ENCODE results near the gene SPRY4. TPM values are rescaled to one million over a fixed set of nuclear protein-coding genes. Genes with fewer than 3 reads are reported as not detected.

SPRY4 gene
- total RNA-seq, 1 experiment from 2014 or later = 41.9 TPM

DNA sequence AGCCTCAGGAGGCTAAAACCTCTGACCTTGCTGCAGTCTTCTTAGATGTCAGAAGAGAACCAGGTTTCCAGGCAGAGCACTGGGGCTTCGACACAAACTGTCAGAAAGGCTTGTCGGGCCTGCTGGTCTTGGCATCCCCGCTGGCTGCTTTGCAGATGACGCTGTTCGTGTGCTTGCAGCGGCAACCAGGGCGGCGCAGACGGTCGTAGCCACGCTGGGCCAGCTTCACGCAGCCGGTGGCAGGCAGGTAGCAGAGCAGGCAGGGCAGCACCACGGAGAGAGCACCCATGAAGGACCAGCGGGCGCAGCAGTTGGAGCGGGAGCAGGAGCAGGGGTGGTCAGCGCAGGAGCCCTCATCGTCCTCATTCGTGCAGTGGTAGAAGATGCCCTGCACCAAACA is 10.7 kb downstream of the SPRY4 start:
- DNase-seq (ENCODE audit: unreplicated experiment) = no peak
- H3K4me1 Mint-ChIP-seq (ENCODE audit: insufficient read depth, unreplicated experiment) = peaks cover 16% of the 10 kb centered on the region
- H3K36me3 Mint-ChIP-seq (ENCODE audit: insufficient read depth, unreplicated experiment) = peaks cover 36% of the 10 kb centered on the region
- intact Hi-C loops (cut with micrococcal nuclease) = no loop called here
- H3K9me3 Mint-ChIP-seq (ENCODE audit: unreplicated experiment) = no peaks in the 10 kb centered on the region
- no peak overlapping the region for H3K4me3 Mint-ChIP-seq (ENCODE audit: unreplicated experiment)
- BruUV-seq (replicated peaks) = no TSS peak
- no peaks in the 10 kb centered on the region for H3K27me3 Mint-ChIP-seq (ENCODE audit: insufficient read depth, unreplicated experiment)
- TF ChIP-seq, protein P1, sequence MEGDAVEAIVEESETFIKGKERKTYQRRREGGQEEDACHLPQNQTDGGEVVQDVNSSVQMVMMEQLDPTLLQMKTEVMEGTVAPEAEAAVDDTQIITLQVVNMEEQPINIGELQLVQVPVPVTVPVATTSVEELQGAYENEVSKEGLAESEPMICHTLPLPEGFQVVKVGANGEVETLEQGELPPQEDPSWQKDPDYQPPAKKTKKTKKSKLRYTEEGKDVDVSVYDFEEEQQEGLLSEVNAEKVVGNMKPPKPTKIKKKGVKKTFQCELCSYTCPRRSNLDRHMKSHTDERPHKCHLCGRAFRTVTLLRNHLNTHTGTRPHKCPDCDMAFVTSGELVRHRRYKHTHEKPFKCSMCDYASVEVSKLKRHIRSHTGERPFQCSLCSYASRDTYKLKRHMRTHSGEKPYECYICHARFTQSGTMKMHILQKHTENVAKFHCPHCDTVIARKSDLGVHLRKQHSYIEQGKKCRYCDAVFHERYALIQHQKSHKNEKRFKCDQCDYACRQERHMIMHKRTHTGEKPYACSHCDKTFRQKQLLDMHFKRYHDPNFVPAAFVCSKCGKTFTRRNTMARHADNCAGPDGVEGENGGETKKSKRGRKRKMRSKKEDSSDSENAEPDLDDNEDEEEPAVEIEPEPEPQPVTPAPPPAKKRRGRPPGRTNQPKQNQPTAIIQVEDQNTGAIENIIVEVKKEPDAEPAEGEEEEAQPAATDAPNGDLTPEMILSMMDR (IDR thresholded peaks at IDR 0.05; ENCODE audit: unreplicated experiment) = no peak
- ChIA-PET CTCF (interaction anchor here (0.6 kb wide), 1 partner anchor 335 kb away, joined by 3 read pairs; no protein-coding TSS in a partner anchor), POLR2A (interaction anchor here (0.6 kb wide), 1 partner anchor 341 kb away, joined by 3 read pairs; no protein-coding TSS in a partner anchor)
- no peak overlapping the region for H3K27ac Mint-ChIP-seq (ENCODE audit: low read depth, unreplicated experiment)

DNA sequence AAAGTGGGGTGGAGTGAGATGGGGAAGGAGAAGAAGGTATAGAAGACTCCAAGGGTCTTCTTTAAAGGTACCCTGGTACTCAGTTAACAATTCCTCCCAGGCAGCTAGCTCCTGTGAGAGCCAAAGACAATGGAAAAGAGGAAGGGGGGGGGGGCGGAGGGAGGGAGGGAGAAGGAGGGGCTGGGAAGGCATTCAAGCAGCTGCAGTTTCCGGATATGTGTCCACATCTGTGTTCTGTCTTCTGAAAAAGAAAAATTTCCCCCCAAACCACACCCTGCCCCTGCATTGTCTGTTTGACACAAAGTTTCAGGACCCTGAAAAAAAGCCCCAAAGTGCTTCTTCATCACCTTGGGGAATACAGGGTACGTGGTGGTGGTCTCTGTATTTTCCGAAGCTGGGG is 11.1 kb downstream of the SPRY4 start:
- BruUV-seq (replicated peaks) = no TSS peak
- Mint-ChIP-seq H3K27ac (ENCODE audit: low read depth, unreplicated experiment) (peak overlapping the region; percentile 40), H3K27me3 (ENCODE audit: insufficient read depth, unreplicated experiment) (no peaks in the 10 kb centered on the region), H3K4me3 (ENCODE audit: unreplicated experiment) (no peak overlapping the region), H3K36me3 (ENCODE audit: insufficient read depth, unreplicated experiment) (peaks cover 37% of the 10 kb centered on the region), H3K4me1 (ENCODE audit: insufficient read depth, unreplicated experiment) (peaks cover 15% of the 10 kb centered on the region), H3K9me3 (ENCODE audit: unreplicated experiment) (no peaks in the 10 kb centered on the region)
- intact Hi-C loops (cut with micrococcal nuclease) = no loop called here
- ChIA-PET POLR2A (no interaction called here), CTCF (interaction anchor here (0.6 kb wide), 1 partner anchor 335 kb away, joined by 3 read pairs; no protein-coding TSS in a partner anchor)
- DNase-seq (ENCODE audit: unreplicated experiment) = no peak
- TF ChIP-seq, protein P1 (IDR thresholded peaks at IDR 0.05; ENCODE audit: unreplicated experiment) = no peak

DNA sequence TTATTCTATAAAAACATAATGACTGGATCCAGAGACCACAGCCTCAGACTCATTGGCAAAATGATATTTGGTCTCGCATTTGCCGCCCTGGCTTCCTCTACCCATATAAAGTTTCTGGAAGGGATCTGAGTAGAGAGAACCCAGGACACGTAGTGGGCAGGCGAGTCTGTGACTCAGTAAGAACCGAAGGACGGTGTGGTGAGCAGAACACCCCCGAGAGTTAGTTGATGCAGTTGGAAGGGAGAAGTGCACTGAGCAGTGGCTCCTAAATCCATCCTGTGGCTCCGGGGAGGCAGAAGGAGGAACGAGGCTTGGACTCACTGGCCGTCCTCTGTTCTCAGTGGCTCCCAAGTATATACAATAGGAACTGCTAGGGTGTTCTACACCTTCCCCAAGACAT is 11.5 kb downstream of the SPRY4 start:
- Mint-ChIP-seq H3K4me1 (ENCODE audit: insufficient read depth, unreplicated experiment) (peaks cover 15% of the 10 kb centered on the region), H3K27me3 (ENCODE audit: insufficient read depth, unreplicated experiment) (no peaks in the 10 kb centered on the region), H3K36me3 (ENCODE audit: insufficient read depth, unreplicated experiment) (peaks cover 37% of the 10 kb centered on the region), H3K27ac (ENCODE audit: low read depth, unreplicated experiment) (peak overlapping the region; percentile 40), H3K9me3 (ENCODE audit: unreplicated experiment) (no peaks in the 10 kb centered on the region), H3K4me3 (ENCODE audit: unreplicated experiment) (no peak overlapping the region)
- CTCF ChIA-PET = no interaction called here
- no peak for DNase-seq (ENCODE audit: unreplicated experiment)
- TF ChIP-seq, protein P1 (IDR thresholded peaks at IDR 0.05; ENCODE audit: unreplicated experiment) = no peak
- intact Hi-C loops (cut with micrococcal nuclease) = no loop called here
- POLR2A ChIA-PET = interaction anchor here (2.4 kb wide), 1 partner anchor 8 kb away, joined by 15 read pairs; no protein-coding TSS in a partner anchor
- no TSS peak for BruUV-seq (replicated peaks)

DNA sequence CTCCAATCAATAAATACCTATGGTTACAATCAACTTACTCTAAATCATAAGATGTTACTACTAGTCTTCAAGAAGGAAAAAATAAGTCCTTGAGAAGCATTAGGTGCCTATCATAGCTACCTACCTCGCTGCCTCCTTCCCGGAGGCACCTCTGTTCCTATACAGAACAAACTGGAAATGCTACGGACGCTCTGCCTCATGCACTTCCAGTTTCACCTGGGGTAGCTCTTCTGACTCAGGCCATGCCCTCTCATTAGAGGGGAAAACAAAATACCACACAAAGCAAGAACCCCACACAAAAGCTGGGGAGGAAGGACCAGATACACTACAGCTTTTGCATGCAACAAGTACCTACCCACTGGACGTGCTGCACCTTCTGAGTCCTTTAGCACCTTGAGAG is 12.4 kb downstream of the SPRY4 start:
- Mint-ChIP-seq H3K36me3 (ENCODE audit: insufficient read depth, unreplicated experiment) (peaks cover 37% of the 10 kb centered on the region), H3K27ac (ENCODE audit: low read depth, unreplicated experiment) (peak overlapping the region; percentile 40), H3K4me3 (ENCODE audit: unreplicated experiment) (no peak overlapping the region), H3K4me1 (ENCODE audit: insufficient read depth, unreplicated experiment) (peaks cover 8% of the 10 kb centered on the region), H3K27me3 (ENCODE audit: insufficient read depth, unreplicated experiment) (no peaks in the 10 kb centered on the region), H3K9me3 (ENCODE audit: unreplicated experiment) (no peaks in the 10 kb centered on the region)
- intact Hi-C loops (cut with micrococcal nuclease) = no loop called here
- BruUV-seq (replicated peaks) = no TSS peak
- TF ChIP-seq, protein P1 (IDR thresholded peaks at IDR 0.05; ENCODE audit: unreplicated experiment) = no peak
- DNase-seq (ENCODE audit: unreplicated experiment) = no peak
- CTCF ChIA-PET = interaction anchor here (0.6 to 0.9 kb wide), 2 partner anchors 11 to 69 kb away, joined by 3 read pairs; no protein-coding TSS in a partner anchor
- POLR2A ChIA-PET = interaction anchor here (2.4 kb wide), 1 partner anchor 9 kb away, joined by 15 read pairs; no protein-coding TSS in a partner anchor
